IMR-90 (cell line): ENCODE measurements around the gene SCD. TPM values are rescaled to one million over a fixed set of nuclear protein-coding genes. Genes with fewer than 3 reads are reported as not detected.

ENCODE experiments used
- microRNA-seq, 2 experiments: library from miRNA; stranded (forward) in 1 of 2; unstranded in 1 of 2; fragments of 10-50 nt in 1 of 2; fragments of <30 nt in 1 of 2; gene quantifications in 1 of 2; microRNA quantifications in 1 of 2; one replicate each; pipeline versions ENCODE3 to v1.1.0; 2013 to 2020; ENCODE audit not compliant: insufficient read depth in 1 of 2, insufficient read length in 1 of 2, unreplicated experiment in 1 of 2
- polyA plus RNA-seq, 3 experiments: library from polyadenylated mRNA; depleted of rRNA; stranded (reverse); fragments of >200 nt; gene quantifications; 2 replicates each; pipeline ENCODE4 v1.2.3, GENCODE V29; 2012; ENCODE audit warnings: low replicate concordance in 1 of 3
- small RNA-seq, 5 experiments: library from RNA; depleted of rRNA; stranded (forward); fragments of <200 nt; gene quantifications; one replicate each; pipeline ENCODE3, GENCODE V24; 2012
- total RNA-seq: library from RNA; depleted of rRNA; stranded (reverse); fragments of >200 nt; gene quantifications from 2 replicates; pipeline ENCODE4 v1.2.3, GENCODE V29; 2012; rRNA removed

Gene SCD
- total and polyA plus RNA-seq, 2 of the 4 experiments (the other 2 are of a cell fraction), result 50.7 to 65.1 TPM

Small RNAs within 50 kb of the gene (microRNA-seq; reads per million reads assigned to microRNA genes)
- gene RF00019 (ENCODE audit: insufficient read depth, insufficient read length), result not detected

Small RNAs within 50 kb of the gene (small RNA-seq; reads per million reads assigned to genes)
- gene RF00019, result 0 reads per million in 5 experiments

Other genes starting within 250 kb of the SCD start
- 33.9 and 35.8 TPM in 2 replicates for gene ERLIN1, start 161.2 kb upstream of the SCD start, total RNA-seq
- 28.1 and 31.5 TPM in 2 replicates for gene ERLIN1, start 161.2 kb upstream of the SCD start, polyA plus RNA-seq (2012; rRNA removed)
- 21.7 and 33.6 TPM in 2 replicates for gene CHUK, start 117.6 kb upstream of the SCD start, total RNA-seq
- 8.7 and 11.2 TPM in 2 replicates for gene CHUK, start 117.6 kb upstream of the SCD start, polyA plus RNA-seq (2012; rRNA removed)
- 26.7 and 30.8 TPM in 2 replicates for gene CWF19L1, start 79.6 kb upstream of the SCD start, total RNA-seq
- gene CWF19L1, start 79.6 kb upstream of the SCD start, polyA plus RNA-seq (2012; rRNA removed), result 8.8 and 10.2 TPM in 2 replicates
- gene BLOC1S2, start 60.6 kb upstream of the SCD start, total RNA-seq, result 26.0 and 49.4 TPM in 2 replicates
- 24.3 and 28.9 TPM in 2 replicates for gene BLOC1S2, start 60.6 kb upstream of the SCD start, polyA plus RNA-seq (2012; rRNA removed)
- gene PKD2L1, start 17.0 kb upstream of the SCD start, total RNA-seq, result not detected in 2 replicates
- gene PKD2L1, start 17.0 kb upstream of the SCD start, polyA plus RNA-seq (2012; rRNA removed), result not detected in 2 replicates
- not detected in 2 replicates for gene WNT8B, start 115.8 kb downstream of the SCD start, total RNA-seq
- gene WNT8B, start 115.8 kb downstream of the SCD start, polyA plus RNA-seq (2012; rRNA removed), result 0.03 TPM in 1 of 2 replicates, not detected in the other
- 1.1 and 1.3 TPM in 2 replicates for gene SEC31B, start 172.6 kb downstream of the SCD start, total RNA-seq
- gene SEC31B, start 172.6 kb downstream of the SCD start, polyA plus RNA-seq (2012; rRNA removed), result 6.1 and 8.1 TPM in 2 replicates
- 98.3 and 99.1 TPM in 2 replicates for gene NDUFB8, start 182.6 kb downstream of the SCD start, total RNA-seq
- 265 and 333 TPM in 2 replicates for gene NDUFB8, start 182.6 kb downstream of the SCD start, polyA plus RNA-seq (2012; rRNA removed)
- gene HIF1AN, start 188.7 kb downstream of the SCD start, total RNA-seq, result 10.2 and 10.3 TPM in 2 replicates
- 6.1 and 10.3 TPM in 2 replicates for gene HIF1AN, start 188.7 kb downstream of the SCD start, polyA plus RNA-seq (2012; rRNA removed)